GM19467 (cell line): Measurements from ENCODE around the gene SOD1.
A peak's percentile ranks its signal among the peaks of the same experiment; 100 is the strongest.
"Not testable (repeated sequence)": the region's sequence is repeated elsewhere in the genome, so short reads cannot be mapped to it uniquely, and the experiment has no call there.

Experiments used
- ATAC-seq: cut with Tn5 transposase; IDR thresholded peaks from one replicate; pipeline ENCODE4 v1.9.1; 2021; ENCODE audit warnings: mild to moderate bottlenecking, moderate library complexity; ENCODE audit not compliant: unreplicated experiment

Gene SOD1

DNA sequence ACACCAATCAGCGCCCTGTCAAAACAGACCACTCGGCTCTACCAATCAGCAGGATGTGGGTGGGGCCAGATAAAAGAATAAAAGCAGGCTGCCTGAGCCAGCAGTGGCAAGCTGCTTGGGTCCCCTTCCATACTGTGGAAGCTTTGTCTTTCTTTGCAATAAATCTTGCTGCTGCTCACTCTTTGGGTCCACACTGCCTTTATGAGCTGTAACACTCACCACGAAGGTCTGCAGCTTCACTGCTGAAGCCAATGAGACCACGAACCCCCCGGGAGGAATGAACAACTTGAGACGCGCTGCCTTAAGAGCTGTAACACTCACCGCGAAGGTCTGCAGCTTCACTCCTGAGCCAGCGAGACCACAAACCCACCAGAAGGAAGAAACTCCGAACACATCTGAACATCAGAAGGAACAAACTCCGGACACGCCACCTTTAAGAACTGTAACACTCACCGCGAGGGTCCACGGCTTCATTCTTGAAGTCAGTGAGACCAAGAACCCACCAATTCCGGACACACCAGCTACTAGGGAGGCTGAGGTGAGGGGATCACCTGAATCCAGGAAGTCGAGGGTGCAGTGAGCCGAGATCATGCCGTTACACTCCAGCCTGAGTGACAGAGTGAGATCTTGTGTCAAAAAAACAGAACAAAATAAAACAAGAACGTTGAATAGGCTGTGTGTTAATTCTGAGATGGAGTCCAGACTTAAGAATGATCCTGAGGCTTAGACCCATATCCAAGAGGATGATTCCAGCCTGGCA is 4.5 kb upstream of the SOD1 start:
- not testable (repeated sequence) for ATAC-seq

DNA sequence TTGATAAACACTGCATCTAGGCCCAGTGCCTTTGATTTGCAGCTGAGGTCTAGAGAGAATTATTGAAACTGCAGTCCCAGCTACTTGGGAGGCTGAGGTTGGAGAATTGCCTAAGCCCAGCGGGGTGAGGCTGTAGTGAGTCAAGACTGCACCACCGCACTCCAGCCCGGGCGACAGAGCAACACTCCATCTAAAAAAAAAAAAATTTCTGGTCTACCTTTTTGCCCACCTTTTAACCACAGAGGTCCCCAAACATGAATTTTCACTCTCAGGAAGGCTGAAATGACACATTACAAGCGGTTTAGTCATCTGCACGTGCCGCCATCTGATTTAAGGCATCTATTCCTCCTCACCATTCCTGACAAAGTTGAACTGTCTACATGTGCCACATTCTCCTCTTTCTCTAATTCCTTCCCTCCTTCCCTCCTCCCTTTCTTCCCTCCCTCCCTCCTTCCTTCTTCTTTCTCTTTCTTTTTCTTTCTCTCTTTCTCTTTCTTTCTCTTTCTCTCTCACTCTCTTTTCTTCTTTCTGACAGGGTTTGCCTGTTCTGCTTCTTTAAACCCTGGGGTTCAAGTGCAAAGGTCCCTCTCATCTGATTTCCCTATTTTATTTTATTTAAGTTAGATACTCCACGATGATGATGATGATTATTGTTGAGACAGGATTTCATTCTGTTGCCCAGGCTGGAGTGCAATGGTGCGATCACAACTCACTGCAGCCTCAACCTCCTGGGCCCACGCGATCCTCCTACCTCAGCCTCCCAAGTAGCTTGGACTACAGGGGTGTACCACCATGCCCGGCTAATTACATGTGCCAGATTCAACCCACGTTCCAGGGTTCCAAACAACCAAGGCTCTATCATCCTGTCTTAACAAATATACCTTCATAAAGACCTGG is 3.0 kb upstream of the SOD1 start:
- ATAC-seq: no peak

DNA sequence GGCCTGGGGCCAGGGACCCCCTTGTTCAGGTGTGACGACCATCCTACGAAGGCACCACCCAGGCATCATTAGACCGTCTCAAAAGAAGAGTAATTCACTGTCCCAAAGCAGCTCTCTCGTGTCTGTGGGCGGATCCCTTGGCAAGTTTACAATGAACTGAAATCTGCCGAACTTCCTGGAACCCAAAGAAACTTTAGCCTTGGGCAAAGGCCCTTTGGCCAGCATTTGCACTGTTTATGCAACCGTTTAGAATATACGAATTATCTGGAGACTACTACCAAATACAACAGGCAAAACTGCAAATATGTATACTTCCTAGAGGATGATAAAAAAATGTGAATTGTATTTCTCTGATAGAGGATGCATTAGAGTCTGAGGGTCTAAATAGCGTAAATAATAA is 1.4 kb upstream of the SOD1 start:
- ATAC-seq: no peak

GRCh38 chr21:31659286-31659535 is 282 bp upstream of the SOD1 start:
- no peak for ATAC-seq

GRCh38 chr21:31660259-31660565 is 719 bp downstream of the SOD1 start:
- peak; percentile 25 for ATAC-seq

- ATAC-seq: no peak
Measured at GRCh38 chr21:31660591-31660990, 1.1 kb downstream of the SOD1 start.

DNA sequence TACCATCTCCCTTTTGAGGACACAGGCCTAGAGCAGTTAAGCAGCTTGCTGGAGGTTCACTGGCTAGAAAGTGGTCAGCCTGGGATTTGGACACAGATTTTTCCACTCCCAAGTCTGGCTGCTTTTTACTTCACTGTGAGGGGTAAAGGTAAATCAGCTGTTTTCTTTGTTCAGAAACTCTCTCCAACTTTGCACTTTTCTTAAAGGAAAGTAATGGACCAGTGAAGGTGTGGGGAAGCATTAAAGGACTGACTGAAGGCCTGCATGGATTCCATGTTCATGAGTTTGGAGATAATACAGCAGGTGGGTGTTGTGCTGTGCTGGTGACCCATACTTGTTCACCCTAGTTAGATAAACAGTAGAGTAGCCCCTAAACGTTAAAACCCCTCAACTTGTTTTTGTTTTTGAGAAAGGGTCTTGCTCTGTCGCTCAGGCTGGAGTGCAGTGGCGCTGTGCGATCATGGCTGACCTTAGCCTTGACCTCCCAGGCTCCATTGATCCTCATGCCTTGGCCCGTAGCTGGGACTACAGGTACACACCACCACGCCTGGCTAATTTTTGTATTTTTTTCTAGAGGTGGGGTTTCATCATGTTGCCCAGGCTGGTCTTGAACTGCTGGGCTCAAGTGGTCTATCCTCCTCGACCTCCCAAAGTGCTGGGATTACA is 4.2 kb downstream of the SOD1 start:
- no peak for ATAC-seq

GRCh38 chr21:31665397-31665796 is 5.9 kb downstream of the SOD1 start:
- ATAC-seq: no peak

DNA sequence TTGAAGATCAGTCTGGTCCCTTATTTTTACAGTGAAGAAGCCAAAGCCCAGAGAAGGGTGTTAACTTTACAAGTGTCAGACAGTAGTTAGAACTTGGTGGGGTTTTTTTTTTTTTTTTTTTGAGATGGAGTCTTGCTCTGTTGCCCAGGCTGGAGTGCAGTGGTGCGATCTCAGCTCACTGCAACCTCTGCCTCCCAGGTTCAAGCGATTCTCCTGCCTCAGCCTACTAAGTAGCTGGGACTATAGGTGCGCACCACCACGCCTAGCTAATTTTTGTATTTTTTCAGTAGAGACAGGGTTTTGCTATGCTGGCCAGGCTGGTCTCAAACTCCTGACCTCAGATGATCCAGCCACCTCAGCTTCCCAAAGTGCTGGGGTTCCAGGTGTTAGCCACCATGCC is 6.4 kb downstream of the SOD1 start:
- ATAC-seq: not testable (repeated sequence)

GRCh38 chr21:31666445-31667010 is 7.0 kb downstream of the SOD1 start:
- no peak for ATAC-seq

DNA sequence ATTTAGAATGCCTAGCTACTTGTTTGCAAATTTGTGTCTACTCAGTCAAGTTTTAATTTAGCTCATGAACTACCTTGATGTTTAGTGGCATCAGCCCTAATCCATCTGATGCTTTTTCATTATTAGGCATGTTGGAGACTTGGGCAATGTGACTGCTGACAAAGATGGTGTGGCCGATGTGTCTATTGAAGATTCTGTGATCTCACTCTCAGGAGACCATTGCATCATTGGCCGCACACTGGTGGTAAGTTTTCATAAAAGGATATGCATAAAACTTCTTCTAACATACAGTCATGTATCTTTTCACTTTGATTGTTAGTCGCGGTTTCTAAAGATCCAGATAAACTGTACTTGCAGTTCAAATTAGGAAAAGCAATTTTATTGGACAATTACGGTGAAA is 7.6 kb downstream of the SOD1 start:
- ATAC-seq: no peak

DNA sequence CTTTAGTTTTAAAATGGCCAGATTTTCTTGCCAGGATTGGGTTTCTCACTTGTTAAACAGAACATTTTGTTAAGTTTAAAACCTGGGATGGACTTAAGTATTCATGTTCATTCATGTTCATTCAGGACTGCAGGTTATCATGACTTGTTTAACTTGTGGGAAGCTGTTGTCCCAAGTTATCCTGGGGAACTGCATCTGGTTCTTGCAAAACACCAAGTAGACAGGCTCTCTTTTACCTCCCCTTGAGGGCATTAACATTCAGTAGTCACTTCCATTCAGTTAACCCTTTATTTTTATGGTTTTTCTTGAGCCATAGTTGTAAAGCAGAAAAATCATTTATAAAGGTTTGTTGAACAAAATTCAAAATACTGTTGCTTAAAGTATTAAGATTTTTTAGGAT is 8.1 kb downstream of the SOD1 start:
- no peak for ATAC-seq

DNA sequence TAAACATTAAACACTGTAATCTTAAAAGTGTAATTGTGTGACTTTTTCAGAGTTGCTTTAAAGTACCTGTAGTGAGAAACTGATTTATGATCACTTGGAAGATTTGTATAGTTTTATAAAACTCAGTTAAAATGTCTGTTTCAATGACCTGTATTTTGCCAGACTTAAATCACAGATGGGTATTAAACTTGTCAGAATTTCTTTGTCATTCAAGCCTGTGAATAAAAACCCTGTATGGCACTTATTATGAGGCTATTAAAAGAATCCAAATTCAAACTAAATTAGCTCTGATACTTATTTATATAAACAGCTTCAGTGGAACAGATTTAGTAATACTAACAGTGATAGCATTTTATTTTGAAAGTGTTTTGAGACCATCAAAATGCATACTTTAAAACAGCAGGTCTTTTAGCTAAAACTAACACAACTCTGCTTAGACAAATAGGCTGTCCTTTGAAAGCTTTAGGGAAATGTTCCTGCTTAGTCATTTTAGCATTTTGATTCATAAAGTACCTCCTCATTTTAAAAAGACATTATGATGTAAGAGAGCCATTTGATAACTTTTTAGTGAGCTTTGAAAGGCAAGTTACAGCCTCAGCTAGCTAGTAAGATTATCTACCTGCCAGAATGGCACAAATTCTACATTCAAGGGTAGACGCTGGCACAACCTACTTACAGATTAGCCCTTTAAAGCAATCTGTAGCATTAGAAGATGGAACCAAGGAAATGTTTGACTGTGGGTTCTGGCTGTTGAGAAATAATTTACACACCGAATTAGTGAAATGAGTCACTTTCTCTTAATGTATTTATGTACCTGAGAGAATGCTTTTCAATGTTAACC is 9.4 kb downstream of the SOD1 start:
- ATAC-seq: no peak

DNA sequence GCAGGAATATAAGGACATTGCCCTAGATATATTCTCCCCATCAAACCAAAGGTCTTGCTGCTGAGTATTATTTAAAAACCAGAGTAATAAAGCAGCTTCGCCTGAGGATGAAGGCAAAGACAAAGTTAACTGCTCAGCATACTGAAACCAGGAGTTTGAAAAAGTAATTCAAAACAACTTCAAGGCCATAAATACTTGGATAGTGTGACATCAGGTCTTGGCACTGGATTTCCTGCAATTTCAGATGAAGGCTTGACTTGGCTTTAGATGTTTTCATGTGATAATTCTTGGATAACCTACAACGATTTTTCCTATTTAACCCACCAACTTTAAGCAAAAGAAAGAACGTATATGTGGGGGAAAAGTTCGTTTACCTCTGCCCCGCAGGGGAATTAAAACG is 10.6 kb downstream of the SOD1 start:
- no peak for ATAC-seq

DNA sequence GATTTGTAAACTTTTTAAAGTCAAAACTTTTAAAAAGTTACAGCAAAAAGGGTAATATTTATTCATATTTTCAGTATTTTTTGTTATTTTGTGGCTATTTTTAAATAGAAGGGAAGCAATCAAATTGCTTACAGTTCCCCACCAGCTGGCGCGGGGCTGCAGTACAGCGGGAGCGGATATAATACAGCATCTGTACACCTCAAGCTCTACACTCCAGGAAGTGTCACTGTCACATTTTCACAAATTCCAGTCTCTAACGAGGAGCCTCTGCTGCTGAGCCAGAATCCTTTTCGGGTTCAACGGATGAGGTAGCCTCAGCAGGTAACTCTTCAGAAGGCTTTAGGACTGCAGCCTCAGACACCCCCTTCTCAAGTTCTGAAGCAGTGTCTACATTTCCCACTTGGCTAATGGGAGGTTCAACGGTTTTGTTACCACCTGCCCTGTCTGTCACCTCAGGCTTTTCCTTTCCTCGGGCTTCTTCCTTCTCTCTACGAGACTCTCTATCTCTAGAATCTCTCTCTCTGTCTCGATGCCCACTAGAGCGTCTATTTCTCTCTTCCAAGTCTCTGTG is 11.7 kb downstream of the SOD1 start:
- no peak for ATAC-seq

DNA sequence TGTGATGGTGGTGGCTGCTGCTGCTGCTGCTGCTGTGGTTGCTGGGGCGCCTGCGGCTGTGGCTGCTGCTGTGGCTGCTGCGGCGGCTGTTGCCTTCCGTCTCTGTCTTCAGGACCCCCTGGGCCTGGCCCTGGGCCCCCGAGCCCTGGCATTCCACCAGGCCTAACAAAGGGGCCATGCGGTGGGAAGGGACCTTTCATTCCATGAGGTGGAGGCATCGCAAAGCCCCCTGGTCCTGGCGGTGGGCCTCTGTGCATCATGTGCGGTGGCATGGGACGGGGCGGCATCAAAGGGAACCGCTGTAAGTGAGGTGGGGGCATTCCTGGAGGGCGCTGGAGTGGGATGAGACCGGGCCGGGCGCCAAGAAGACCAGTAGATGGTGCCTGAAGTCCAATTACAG is 12.4 kb downstream of the SOD1 start:
- no peak for ATAC-seq

GRCh38 chr21:31673321-31673912 is 13.9 kb downstream of the SOD1 start:
- no peak for ATAC-seq

- no peak for ATAC-seq
Measured at GRCh38 chr21:31675318-31675717, 15.8 kb downstream of the SOD1 start.

GRCh38 chr21:31675960-31676359 is 16.5 kb downstream of the SOD1 start:
- no peak for ATAC-seq

GRCh38 chr21:31677047-31677446 is 17.6 kb downstream of the SOD1 start:
- no peak for ATAC-seq
